NT2/D1 (cell line): Measurements from ENCODE around the gene ACTR10.

Source experiments
- DNase-seq: peaks from one replicate; pipeline ENCODE4 v3.0.0-alpha.2; 2011; ENCODE audit warnings: low read depth, low spot score
- H3K27me3 ChIP-seq: 2 replicates; pipeline ENCODE4 v1.6.0; 2011; ENCODE audit warnings: mild to moderate bottlenecking; ENCODE audit not compliant: insufficient read length, insufficient read depth
- H3K36me3 ChIP-seq: 2 replicates; pipeline ENCODE4 v1.6.1; 2011; ENCODE audit warnings: mild to moderate bottlenecking, low read length, mixed read lengths; ENCODE audit not compliant: insufficient read depth, insufficient read length
- H3K4me1 ChIP-seq: 2 replicates; pipeline ENCODE4 v1.5.1; 2011; ENCODE audit not compliant: insufficient read depth, insufficient read length
- H3K4me3 ChIP-seq: 2 replicates; pipeline ENCODE4 v1.5.1; 2011; ENCODE audit warnings: low read depth; ENCODE audit not compliant: insufficient read length
- H3K9ac ChIP-seq: 2 replicates; pipeline ENCODE4 v1.6.0; 2011; ENCODE audit warnings: low read depth; ENCODE audit not compliant: insufficient read length
- H3K9me3 ChIP-seq: 2 replicates; pipeline ENCODE4 v1.5.1; 2011; ENCODE audit warnings: mild to moderate bottlenecking, low read length; ENCODE audit not compliant: insufficient read depth
- SUZ12 ChIP-seq: IDR thresholded peaks from 2 replicates; pipeline ENCODE4 v1.6.1; 2011; ENCODE audit not compliant: insufficient read length, insufficient read depth; ENCODE audit errors: extremely low read depth
- YY1 ChIP-seq: IDR thresholded peaks from 2 replicates; pipeline ENCODE4 v1.6.1; 2011; ENCODE audit not compliant: insufficient read length, insufficient read depth
- ZNF274 ChIP-seq: IDR thresholded peaks from 2 replicates; pipeline ENCODE4 v1.6.1; 2011; ENCODE audit warnings: mild to moderate bottlenecking, low read depth, low read length

Gene ACTR10

DNA sequence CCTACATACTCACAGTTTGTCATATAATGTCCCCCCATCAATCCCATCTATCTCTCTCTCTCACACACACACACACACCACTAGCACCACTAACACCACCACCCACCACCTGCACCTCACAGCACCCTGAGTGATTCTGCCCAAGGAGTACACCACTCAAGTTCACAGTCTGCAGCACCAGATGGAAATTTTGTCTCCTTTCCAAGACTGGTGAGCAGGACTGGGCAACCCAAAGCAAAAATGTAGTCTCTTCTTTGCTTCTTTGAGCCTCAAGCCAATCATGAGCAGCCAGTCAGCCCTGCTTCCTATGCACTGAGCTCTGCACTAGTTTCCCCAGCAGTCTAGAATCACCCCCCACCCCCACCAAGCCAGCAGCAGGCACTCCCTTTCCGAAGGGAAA, 32.9 kb upstream of the ACTR10 start:
- Histone ChIP-seq H3K4me3 (no peak overlapping the region), H3K9ac (no peak overlapping the region), H3K36me3 (no peaks in the 10 kb centered on the region), H3K4me1 (no peaks in the 10 kb centered on the region), H3K9me3 (no peaks in the 10 kb centered on the region), H3K27me3 (no peaks in the 10 kb centered on the region)
- TF ChIP-seq YY1 = no peak
- no peak for TF ChIP-seq SUZ12
- no peak for TF ChIP-seq ZNF274
- DNase-seq = no peak

GRCh38 chr14:58167891-58168290, 32.1 kb upstream of the ACTR10 start:
- Histone ChIP-seq H3K36me3 (no peaks in the 10 kb centered on the region), H3K27me3 (no peaks in the 10 kb centered on the region), H3K9ac (no peak overlapping the region), H3K9me3 (no peaks in the 10 kb centered on the region), H3K4me3 (no peak overlapping the region), H3K4me1 (no peaks in the 10 kb centered on the region)
- no peak for DNase-seq
- TF ChIP-seq YY1 (no peak), ZNF274 (no peak), SUZ12 (no peak)

DNA sequence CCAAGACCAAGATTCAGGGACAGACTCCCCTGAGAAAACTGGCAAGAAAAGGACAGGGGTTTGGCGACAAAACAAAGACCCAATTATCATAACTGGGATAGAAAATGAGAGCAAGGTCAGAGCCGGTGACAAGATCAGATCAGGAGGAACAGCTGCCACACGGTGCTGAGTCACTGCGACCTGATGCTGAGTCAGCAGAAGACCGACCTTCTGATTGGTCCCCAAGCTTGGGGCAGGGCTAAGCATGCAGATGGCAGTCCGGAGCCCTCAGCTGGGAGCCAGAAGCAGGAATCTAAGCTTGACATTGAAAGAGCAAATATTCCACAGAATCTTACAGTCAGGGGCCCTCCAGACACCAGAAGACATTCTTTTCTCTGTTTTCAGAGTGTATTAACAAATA, 28.9 kb upstream of the ACTR10 start:
- no peaks in the 10 kb centered on the region for H3K27me3 ChIP-seq
- TF ChIP-seq SUZ12 = no peak
- no peak for TF ChIP-seq YY1
- no peak for TF ChIP-seq ZNF274
- peak; percentile 72 for DNase-seq
- H3K9me3 ChIP-seq = no peaks in the 10 kb centered on the region
- H3K36me3 ChIP-seq = no peaks in the 10 kb centered on the region
- no peak overlapping the region for H3K9ac ChIP-seq
- H3K4me3 ChIP-seq = no peak overlapping the region
- no peaks in the 10 kb centered on the region for H3K4me1 ChIP-seq

DNA sequence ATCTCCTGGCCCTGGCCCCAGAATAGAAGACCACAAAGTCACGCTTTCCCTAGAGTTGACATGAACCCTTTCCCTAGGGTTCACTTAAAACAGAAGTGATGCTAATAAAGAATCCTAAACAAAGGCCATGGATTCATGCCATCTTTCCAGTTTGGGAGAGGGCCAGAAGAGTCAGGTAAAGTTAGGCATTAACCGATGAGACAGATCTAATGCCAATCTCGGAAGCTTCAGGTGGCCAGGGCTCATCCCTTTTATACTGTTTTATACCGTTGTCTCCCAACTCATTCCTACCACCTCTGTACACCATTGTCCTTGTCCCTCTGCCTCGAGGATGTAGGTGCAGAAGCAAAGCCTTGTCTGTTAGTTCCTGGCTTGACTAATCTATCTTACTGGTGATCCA, 22.8 kb upstream of the ACTR10 start:
- H3K27me3 ChIP-seq = no peaks in the 10 kb centered on the region
- no peak for TF ChIP-seq SUZ12
- TF ChIP-seq ZNF274 = no peak
- TF ChIP-seq YY1 = no peak
- no peak overlapping the region for H3K4me3 ChIP-seq
- no peak for DNase-seq
- no peaks in the 10 kb centered on the region for H3K9me3 ChIP-seq
- H3K9ac ChIP-seq = no peak overlapping the region
- no peaks in the 10 kb centered on the region for H3K4me1 ChIP-seq
- no peaks in the 10 kb centered on the region for H3K36me3 ChIP-seq

DNA sequence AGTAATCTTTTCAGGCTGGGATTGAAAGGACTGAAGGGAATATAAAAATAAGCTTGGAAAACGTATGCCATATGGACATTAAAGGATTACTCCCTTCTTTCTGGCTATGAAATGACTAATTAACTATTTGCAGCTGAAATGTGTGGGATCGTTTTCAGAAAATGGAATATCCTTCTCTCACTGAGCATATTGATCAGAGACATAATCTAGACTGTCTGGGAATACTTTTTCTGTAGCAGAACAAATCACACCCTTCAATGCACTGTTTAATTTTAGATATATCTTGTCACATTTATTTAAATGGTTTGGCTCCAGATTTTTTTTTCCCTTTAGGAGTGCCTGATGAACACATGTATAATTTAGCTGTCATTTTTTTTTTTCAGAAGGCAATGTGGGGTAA, 10.8 kb upstream of the ACTR10 start:
- no peaks in the 10 kb centered on the region for H3K9me3 ChIP-seq
- H3K36me3 ChIP-seq = no peaks in the 10 kb centered on the region
- H3K9ac ChIP-seq = no peak overlapping the region
- TF ChIP-seq SUZ12 (no peak), YY1 (no peak), ZNF274 (no peak)
- no peak for DNase-seq
- H3K4me3 ChIP-seq = no peak overlapping the region
- no peaks in the 10 kb centered on the region for H3K4me1 ChIP-seq
- H3K27me3 ChIP-seq = no peaks in the 10 kb centered on the region

- DNase-seq = no peak
- TF ChIP-seq SUZ12 = no peak
- Histone ChIP-seq H3K9me3 (no peaks in the 10 kb centered on the region), H3K27me3 (no peaks in the 10 kb centered on the region), H3K36me3 (no peaks in the 10 kb centered on the region), H3K9ac (no peak overlapping the region), H3K4me3 (no peak overlapping the region), H3K4me1 (no peaks in the 10 kb centered on the region)
These were observed 8.0 kb upstream of the ACTR10 start for GRCh38 chr14:58191763-58192601.

DNA sequence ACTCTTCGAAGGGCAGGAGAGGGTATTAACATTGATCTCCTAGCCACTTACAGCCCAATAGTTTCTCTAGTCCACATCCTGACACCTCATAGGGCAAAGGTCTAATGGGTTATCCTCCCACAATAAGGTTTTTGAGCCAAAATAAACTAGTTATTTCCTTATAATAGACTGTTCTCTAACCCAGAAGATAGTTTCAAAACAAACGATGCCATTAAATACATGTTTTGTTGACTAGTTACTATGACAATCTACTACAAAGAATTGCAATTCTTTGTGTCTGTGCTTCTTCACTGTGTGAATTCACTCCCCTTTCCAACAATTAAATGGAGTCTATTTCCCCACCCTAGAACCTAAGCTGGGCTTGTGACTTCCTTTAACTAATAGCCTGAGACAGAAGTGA, 6.4 kb upstream of the ACTR10 start:
- Histone ChIP-seq H3K4me3 (no peak overlapping the region), H3K9ac (no peak overlapping the region), H3K4me1 (no peaks in the 10 kb centered on the region), H3K36me3 (no peaks in the 10 kb centered on the region), H3K9me3 (no peaks in the 10 kb centered on the region), H3K27me3 (no peaks in the 10 kb centered on the region)
- no peak for TF ChIP-seq ZNF274
- TF ChIP-seq YY1 = no peak
- no peak for TF ChIP-seq SUZ12
- no peak for DNase-seq
